Measurements from ENCODE around the gene RAP1GAP2. TPM values are rescaled to one million over a fixed set of nuclear protein-coding genes. Genes with fewer than 3 reads are reported as not detected.

Gene RAP1GAP2
- total RNA-seq, 2 donors from 2014 or later: 28.9 to 48.3 TPM

DNA sequence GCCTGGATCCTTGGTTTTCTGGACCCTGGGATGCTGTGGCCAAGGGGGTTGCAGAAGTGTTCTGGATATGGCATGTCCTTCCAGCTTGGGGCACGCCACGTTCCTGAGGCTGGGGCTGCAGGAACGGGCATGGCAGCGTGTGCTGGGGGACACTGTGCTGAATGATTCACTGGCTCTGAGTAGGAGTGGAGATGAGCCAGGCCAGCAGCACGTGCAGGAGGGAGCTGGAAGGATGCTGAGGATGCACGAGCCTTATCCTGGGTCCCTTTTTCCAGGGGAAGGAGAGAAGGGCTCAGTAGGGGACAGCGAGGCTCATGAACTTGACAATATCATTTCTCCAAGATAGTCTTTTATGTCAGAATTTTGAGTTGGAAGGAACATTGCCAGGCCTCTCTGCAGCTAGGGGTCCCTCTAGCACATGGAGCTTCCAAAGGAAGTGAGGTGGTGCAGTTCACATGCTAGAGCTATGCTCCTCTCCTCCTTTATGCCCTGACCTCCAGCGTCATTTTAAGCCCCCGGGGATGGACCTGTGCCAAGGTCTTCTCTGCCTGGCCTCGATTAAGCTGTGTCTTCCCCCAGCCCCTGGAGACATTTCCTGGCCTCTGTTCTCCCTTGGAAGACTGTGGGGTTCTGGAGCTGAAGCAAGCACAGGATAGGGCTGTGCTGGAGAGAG lies 141.2 kb downstream of the RAP1GAP2 start:
- TF ChIP-seq POLR2AphosphoS5 (IDR thresholded peaks at IDR 0.05): no peak
- no peak for TF ChIP-seq POLR2A (IDR thresholded peaks at IDR 0.05)
- TF ChIP-seq, protein P1, sequence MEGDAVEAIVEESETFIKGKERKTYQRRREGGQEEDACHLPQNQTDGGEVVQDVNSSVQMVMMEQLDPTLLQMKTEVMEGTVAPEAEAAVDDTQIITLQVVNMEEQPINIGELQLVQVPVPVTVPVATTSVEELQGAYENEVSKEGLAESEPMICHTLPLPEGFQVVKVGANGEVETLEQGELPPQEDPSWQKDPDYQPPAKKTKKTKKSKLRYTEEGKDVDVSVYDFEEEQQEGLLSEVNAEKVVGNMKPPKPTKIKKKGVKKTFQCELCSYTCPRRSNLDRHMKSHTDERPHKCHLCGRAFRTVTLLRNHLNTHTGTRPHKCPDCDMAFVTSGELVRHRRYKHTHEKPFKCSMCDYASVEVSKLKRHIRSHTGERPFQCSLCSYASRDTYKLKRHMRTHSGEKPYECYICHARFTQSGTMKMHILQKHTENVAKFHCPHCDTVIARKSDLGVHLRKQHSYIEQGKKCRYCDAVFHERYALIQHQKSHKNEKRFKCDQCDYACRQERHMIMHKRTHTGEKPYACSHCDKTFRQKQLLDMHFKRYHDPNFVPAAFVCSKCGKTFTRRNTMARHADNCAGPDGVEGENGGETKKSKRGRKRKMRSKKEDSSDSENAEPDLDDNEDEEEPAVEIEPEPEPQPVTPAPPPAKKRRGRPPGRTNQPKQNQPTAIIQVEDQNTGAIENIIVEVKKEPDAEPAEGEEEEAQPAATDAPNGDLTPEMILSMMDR (IDR thresholded peaks at IDR 0.05): peak in 1 of 4 experiments; percentile 4
- H3K27ac ChIP-seq: no peak overlapping the region
- no peak for DNase-seq (ENCODE audit: low spot score)
- H3K4me3 ChIP-seq: no peak overlapping the region
- no peaks in the 10 kb centered on the region for H3K36me3 ChIP-seq
- no peaks in the 10 kb centered on the region for H3K27me3 ChIP-seq (replicated peaks; ENCODE audit: insufficient read depth)
- 49% methylated on average over 10 of the region's 10 CpGs for WGBS
- intact Hi-C loops (cut with DNase I): no loop called here
- no peaks in the 10 kb centered on the region for H3K4me1 ChIP-seq (replicated peaks)
- no peaks in the 10 kb centered on the region for H3K9me3 ChIP-seq

DNA sequence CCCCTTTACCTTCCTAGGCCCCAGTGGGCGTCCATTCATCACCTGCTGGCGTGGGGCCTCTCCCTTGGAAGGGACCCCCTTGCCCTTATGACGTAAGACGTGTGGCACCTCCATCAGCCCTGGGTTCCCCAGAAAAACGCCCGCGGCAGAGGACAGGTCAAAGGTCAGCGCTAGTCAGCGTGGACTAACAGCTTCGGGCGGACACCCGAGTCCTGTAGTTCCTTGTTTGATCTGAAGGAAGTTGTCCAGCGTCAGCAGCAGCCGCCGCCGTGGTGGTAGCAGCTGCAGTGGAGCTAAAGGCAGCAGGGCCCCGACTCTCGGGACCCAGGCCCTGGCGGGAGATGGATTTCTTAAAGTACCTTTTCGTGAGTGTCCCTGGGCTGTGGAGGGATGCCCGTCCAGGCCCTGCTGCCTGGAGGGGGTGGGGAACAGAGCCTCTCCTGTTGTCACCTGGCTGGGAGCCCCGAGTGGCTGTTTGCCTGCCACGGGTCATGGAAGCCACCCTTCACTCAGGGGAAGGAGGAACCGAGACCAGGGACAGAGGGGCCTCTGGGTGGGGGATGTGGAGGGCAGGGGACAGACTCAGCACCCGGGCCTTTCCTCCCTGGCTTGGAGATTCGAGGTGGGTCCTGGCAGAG lies 143.6 kb downstream of the RAP1GAP2 start:
- Histone ChIP-seq H3K27ac (peak overlapping the region; percentile 40 to 61), H3K4me3 (no peak overlapping the region), H3K36me3 (no peaks in the 10 kb centered on the region), H3K27me3 (replicated peaks; ENCODE audit: insufficient read depth) (no peaks in the 10 kb centered on the region), H3K9me3 (no peaks in the 10 kb centered on the region), H3K4me1 (replicated peaks) (no peaks in the 10 kb centered on the region)
- TF ChIP-seq, protein P1 (IDR thresholded peaks at IDR 0.05): no peak
- TF ChIP-seq POLR2AphosphoS5 (IDR thresholded peaks at IDR 0.05) (no peak), POLR2A (IDR thresholded peaks at IDR 0.05) (no peak)
- no peak for DNase-seq (ENCODE audit: low spot score)
- WGBS: 64% methylated on average over 25 of the region's 26 CpGs
- intact Hi-C loops (cut with DNase I): no loop called here

DNA sequence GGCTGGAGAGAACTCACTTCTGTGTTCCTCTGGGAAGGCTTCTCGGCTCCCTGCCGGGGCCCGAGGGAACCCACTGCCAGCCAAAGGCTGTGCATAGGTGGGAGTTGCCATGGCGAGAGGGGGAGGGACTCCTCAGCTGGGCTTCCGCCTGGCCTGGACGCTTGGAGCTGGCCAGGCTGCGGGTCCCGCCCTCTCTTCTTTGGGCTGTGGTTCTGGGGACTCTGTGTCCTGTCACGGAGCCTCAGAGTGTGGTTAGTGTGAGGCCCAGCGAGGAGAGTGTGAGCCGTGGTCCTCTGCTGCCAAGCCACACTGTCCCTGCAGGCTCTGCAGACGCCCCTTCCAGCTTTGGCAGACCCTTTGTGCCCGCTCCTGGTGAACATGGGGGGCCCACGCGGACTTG lies 144.1 kb downstream of the RAP1GAP2 start:
- peak overlapping the region; percentile 40 to 61 for H3K27ac ChIP-seq
- no peaks in the 10 kb centered on the region for H3K36me3 ChIP-seq
- TF ChIP-seq, protein P1 (IDR thresholded peaks at IDR 0.05): no peak
- DNase-seq (ENCODE audit: low spot score): peak; percentile 26
- H3K4me3 ChIP-seq: no peak overlapping the region
- no peaks in the 10 kb centered on the region for H3K9me3 ChIP-seq
- intact Hi-C loops (cut with DNase I): no loop called here
- 14% methylated on average over 15 of the region's 15 CpGs for WGBS
- no peaks in the 10 kb centered on the region for H3K27me3 ChIP-seq (replicated peaks; ENCODE audit: insufficient read depth)
- no peaks in the 10 kb centered on the region for H3K4me1 ChIP-seq (replicated peaks)

DNA sequence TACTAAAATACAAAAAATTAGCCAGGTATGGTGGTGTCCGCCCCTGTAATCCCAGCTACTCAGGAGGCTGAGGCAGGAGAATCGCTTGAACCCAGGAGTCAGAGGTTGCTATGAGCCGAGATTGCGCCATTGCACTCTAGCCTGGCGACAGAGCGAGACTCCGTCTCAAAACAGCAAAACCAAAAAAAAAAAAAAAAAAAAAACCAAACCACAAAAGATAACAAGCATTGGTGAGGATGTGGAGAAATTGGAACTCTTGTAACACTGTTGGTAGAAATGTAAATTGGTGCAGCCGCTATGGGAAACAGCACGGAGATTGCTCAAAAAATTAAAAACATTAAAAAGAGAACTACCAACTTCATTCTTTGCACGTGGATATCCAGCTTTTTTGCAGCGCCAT lies 147.7 kb downstream of the RAP1GAP2 start:
- TF ChIP-seq, protein P1 (IDR thresholded peaks at IDR 0.05): no peak
- no peak for TF ChIP-seq POLR2AphosphoS5 (IDR thresholded peaks at IDR 0.05)
- TF ChIP-seq POLR2A (IDR thresholded peaks at IDR 0.05): no peak
- WGBS: 89% methylated on average over 11 of the region's 11 CpGs
- no peaks in the 10 kb centered on the region for H3K4me1 ChIP-seq (replicated peaks)
- H3K4me3 ChIP-seq: no peak overlapping the region
- no peaks in the 10 kb centered on the region for H3K9me3 ChIP-seq
- H3K27ac ChIP-seq: no peak overlapping the region
- no peaks in the 10 kb centered on the region for H3K27me3 ChIP-seq (replicated peaks; ENCODE audit: insufficient read depth)
- intact Hi-C loops (cut with DNase I): no loop called here
- DNase-seq (ENCODE audit: low spot score): no peak
- no peaks in the 10 kb centered on the region for H3K36me3 ChIP-seq

DNA sequence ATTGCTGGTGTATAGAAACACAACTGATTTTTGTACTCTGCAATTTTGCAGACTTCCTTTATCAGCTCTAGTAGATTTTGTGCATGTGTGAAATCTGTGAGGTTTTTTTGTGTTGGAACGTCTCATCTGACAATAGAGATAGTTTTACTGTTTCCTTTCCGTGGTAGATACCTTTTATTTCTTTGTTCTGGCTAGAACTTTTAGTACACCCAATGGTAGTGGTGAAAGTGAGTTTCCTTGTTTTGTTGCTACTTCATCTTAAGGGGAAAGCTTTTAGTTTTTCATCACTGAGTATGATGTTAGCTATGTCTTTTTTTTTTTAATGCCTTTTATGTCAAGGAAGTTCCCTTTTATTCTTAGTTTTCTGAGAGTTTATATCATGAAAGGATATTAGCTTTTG lies 149.1 kb downstream of the RAP1GAP2 start:
- H3K36me3 ChIP-seq: no peaks in the 10 kb centered on the region
- no peak overlapping the region for H3K27ac ChIP-seq
- intact Hi-C loops (cut with DNase I): no loop called here
- TF ChIP-seq, protein P1 (IDR thresholded peaks at IDR 0.05): no peak
- no peaks in the 10 kb centered on the region for H3K9me3 ChIP-seq
- no peaks in the 10 kb centered on the region for H3K4me1 ChIP-seq (replicated peaks)
- 14% methylated on average over 2 of the region's 2 CpGs for WGBS
- no peak for DNase-seq (ENCODE audit: low spot score)
- no peaks in the 10 kb centered on the region for H3K27me3 ChIP-seq (replicated peaks; ENCODE audit: insufficient read depth)
- H3K4me3 ChIP-seq: no peak overlapping the region
